HCT116 (cell line): ENCODE measurements around the gene ZNRF4. TPM values are rescaled to one million over a fixed set of nuclear protein-coding genes. Genes with fewer than 3 reads are reported as not detected.

Source experiments
- ATAC-seq: fragments of 200-7000 bp; cut with Tn5 transposase; 2 replicates; pipeline ENCODE4 v1.9.1; 2020; ENCODE audit warnings: mild to moderate bottlenecking, moderate library complexity
- BruUV-seq: library from RNA; stranded (reverse); fragments of 400-500 nt; replicated peaks from 2 replicates; lab custom pipeline; 2021; lab: Mats Ljungman, UMichigan
- CTCF ChIA-PET: fragments of 300-600 bp; sonication (Branson Sonifier 250); formaldehyde crosslinking; loops from one replicate; lab custom pipeline; 2021; ENCODE audit warnings: antibody characterized with exemption; lab: Charles Lee
- POLR2A ChIA-PET: fragments of 300-600, 350-600 bp; sonication (Branson Sonifier 250); formaldehyde crosslinking; loops from one replicate; lab custom pipeline; 2021; ENCODE audit warnings: antibody characterized with exemption; lab: Charles Lee
- RAD21 ChIA-PET, 2 experiments: fragments of 300-600 bp; sonication (Branson Sonifier 250); formaldehyde crosslinking; loops; one replicate each; lab custom pipeline; 2023; ENCODE audit warnings: low total read pairs in 2 of 2; ENCODE audit not compliant: uncharacterized antibody in 2 of 2, unreplicated experiment in 2 of 2, low non-redundant PET in 1 of 2; lab: Charles Lee
- DNase-seq: peaks from one replicate; pipeline ENCODE4 v3.0.0-alpha.2; 2010; ENCODE audit warnings: low read depth, low spot score
- H2AFZ ChIP-seq: fragments of 200-600 bp; shearing (Covaris generic), sonication (generic); 2 replicates; pipeline ENCODE4 v1.6.1; 2017; ENCODE audit warnings: low read depth, mixed run types, mixed read lengths, antibody characterized with exemption, low read length; ENCODE audit not compliant: poor library complexity, severe bottlenecking
- H3K27ac ChIP-seq: 2 replicates; pipeline ENCODE4 v1.5.1; 2012; ENCODE audit warnings: low read depth, low read length
- H3K27me3 ChIP-seq: fragments of 200-600 bp; sonication (generic); 2 replicates; pipeline ENCODE4 v1.6.1; 2016; ENCODE audit warnings: mixed run types, low read length, mixed read lengths; ENCODE audit not compliant: insufficient read depth
- H3K36me3 ChIP-seq, 2 experiments: fragments of 200-500 bp in 1 of 2; fragments of 200-600 bp in 1 of 2; sonication (Bioruptor generic) in 1 of 2; sonication (generic) in 1 of 2; 2 replicates each; pipeline versions ENCODE4 v1.5.1 to v1.6.1; 2014 to 2016; ENCODE audit warnings: low read length in 2 of 2, inconsistent platforms in 1 of 2, mixed read lengths in 1 of 2, mixed run types in 1 of 2; ENCODE audit not compliant: insufficient read depth in 2 of 2, control insufficient read depth in 1 of 2
- H3K4me1 ChIP-seq, 2 experiments: fragments of 200-600 bp in 1 of 2; sonication (generic) in 1 of 2; 2 replicates each; pipeline versions ENCODE4 v1.5.1 to v1.6.1; 2012 to 2017; ENCODE audit warnings: low read length in 2 of 2, inconsistent platforms in 1 of 2, mild to moderate bottlenecking in 1 of 2, mixed read lengths in 1 of 2, mixed run types in 1 of 2, moderate library complexity in 1 of 2; ENCODE audit not compliant: insufficient read depth in 2 of 2, control insufficient read depth in 1 of 2
- H3K4me2 ChIP-seq: fragments of 200-600 bp; sonication (generic); 2 replicates; pipeline ENCODE4 v1.6.1; 2017; ENCODE audit warnings: mixed run types, low read length, mixed read lengths
- H3K4me3 ChIP-seq, 2 experiments: fragments of 200-600 bp in 1 of 2; sonication (generic) in 1 of 2; replicated peaks in 1 of 2; 2 replicates each; pipeline ENCODE4 v1.5.1; 2011 to 2016; ENCODE audit warnings: low read length in 2 of 2, control low read depth in 1 of 2, low read depth in 1 of 2, mild to moderate bottlenecking in 1 of 2, mixed read lengths in 1 of 2, mixed run types in 1 of 2
- H3K79me2 ChIP-seq: fragments of 200-600 bp; sonication (generic); 2 replicates; pipeline ENCODE4 v1.6.1; 2017; ENCODE audit warnings: mild to moderate bottlenecking, mixed run types, low read length, moderate library complexity, mixed read lengths; ENCODE audit not compliant: insufficient read depth
- H3K9ac ChIP-seq: fragments of 200-600 bp; sonication (generic); 2 replicates; pipeline ENCODE4 v1.6.1; 2016; ENCODE audit warnings: low read length, mixed read lengths
- H3K9me2 ChIP-seq: fragments of 200-600 bp; sonication (generic), shearing (Covaris generic); 2 replicates; pipeline ENCODE4 v1.6.1; 2017; ENCODE audit warnings: mixed run types, mild to moderate bottlenecking, moderate library complexity; ENCODE audit not compliant: insufficient read depth
- H3K9me3 ChIP-seq, 2 experiments: fragments of 200-500 bp in 1 of 2; fragments of 200-600 bp in 1 of 2; sonication (Bioruptor generic) in 1 of 2; sonication (generic) in 1 of 2; 2 replicates each; pipeline ENCODE4 v1.6.1; 2014 to 2017; ENCODE audit warnings: low read length in 2 of 2, mixed read lengths in 2 of 2, inconsistent platforms in 1 of 2, low read depth in 1 of 2, mild to moderate bottlenecking in 1 of 2, mixed run types in 1 of 2, moderate library complexity in 1 of 2; ENCODE audit not compliant: control insufficient read depth in 1 of 2, insufficient read depth in 1 of 2
- H4K20me1 ChIP-seq: fragments of 200-600 bp; sonication (generic), shearing (Covaris generic); 2 replicates; pipeline ENCODE4 v1.6.1; 2017; ENCODE audit warnings: mixed run types, mild to moderate bottlenecking, moderate library complexity; ENCODE audit not compliant: insufficient read depth
- CEBPB ChIP-seq: IDR thresholded peaks from 2 replicates; pipeline ENCODE4 v1.6.1; 2012; ENCODE audit warnings: low read depth
- FOSL1 ChIP-seq: IDR thresholded peaks from 2 replicates; pipeline ENCODE4 v1.6.1; 2012; ENCODE audit warnings: low read depth
- POLR2A ChIP-seq: IDR thresholded peaks from 2 replicates; pipeline ENCODE4 v1.7.0; 2011; ENCODE audit warnings: borderline replicate concordance; ENCODE audit not compliant: insufficient read depth, insufficient read length; ENCODE audit errors: extremely low read depth
- SIN3A ChIP-seq: IDR thresholded peaks from 2 replicates; pipeline ENCODE4 v1.6.1; 2012; ENCODE audit warnings: low read depth
- SP1 ChIP-seq: IDR thresholded peaks from 2 replicates; pipeline ENCODE4 v1.6.1; 2012; ENCODE audit warnings: low read depth
- ZNF274 ChIP-seq: fragments of 200-500 bp; sonication (Bioruptor generic); IDR thresholded peaks from 2 replicates; pipeline ENCODE4 v1.6.1; 2014; ENCODE audit warnings: mild to moderate bottlenecking, low read depth, low read length, inconsistent platforms
- intact Hi-C: fragments of 100-400 bp; cut with micrococcal nuclease; formaldehyde crosslinking; loops from 2 replicates; pipeline ENCODE4 v1.10.0; 2022
- total RNA-seq: library from RNA; stranded (reverse); gene quantifications from one replicate; pipeline ENCODE4 v1.2.1, GENCODE V29; 2021; ENCODE audit not compliant: unreplicated experiment
- TF ChIP-seq, protein P1 (sequence below): IDR thresholded peaks from 2 replicates; pipeline ENCODE4 v1.6.1; 2012; ENCODE audit warnings: low read depth
- TF ChIP-seq, protein P2 (sequence below): IDR thresholded peaks from 2 replicates; pipeline ENCODE4 v1.6.1; 2012

The ZNRF4 gene
- total RNA-seq, 1 experiment from 2014 or later: not detected

DNA sequence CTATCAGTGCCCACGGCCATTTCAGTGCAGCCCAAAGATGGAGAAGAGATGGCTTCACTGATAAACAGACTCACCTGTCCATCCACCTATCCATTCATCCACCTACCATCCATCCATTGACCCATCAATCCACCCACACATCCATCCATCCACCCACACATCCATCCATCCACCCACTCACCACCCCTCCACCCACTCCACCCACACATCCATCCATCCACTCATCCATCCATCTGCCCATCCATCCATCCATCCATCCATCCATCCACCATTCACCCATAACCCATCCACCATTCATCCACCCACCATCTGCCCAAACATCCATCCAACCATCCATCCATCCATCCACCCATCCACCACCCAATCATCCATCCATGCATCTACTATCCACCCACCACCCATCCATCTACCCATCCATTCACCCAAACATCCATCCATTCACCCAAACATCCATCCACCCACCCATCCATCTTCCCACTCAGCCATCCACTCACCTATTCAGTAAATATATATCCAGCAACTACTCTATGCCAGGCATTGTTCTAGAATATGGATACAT is 31.6 kb upstream of the ZNRF4 start:
- ChIA-PET POLR2A (no interaction called here), CTCF (no interaction called here), RAD21 (no interaction called here)
- BruUV-seq: no TSS peak
- peaks cover 10% of the 10 kb centered on the region; the same call in 1 of the 2 replicates for H3K27me3 ChIP-seq
- H3K4me2 ChIP-seq: no peak overlapping the region
- H3K9me3 ChIP-seq: no peaks in the 10 kb centered on the region
- no peaks in the 10 kb centered on the region for H3K36me3 ChIP-seq
- no peaks in the 10 kb centered on the region for H3K9me2 ChIP-seq
- no peak for DNase-seq
- no peak overlapping the region for H3K9ac ChIP-seq
- no peak overlapping the region for H3K27ac ChIP-seq
- intact Hi-C loops: no loop called here
- no peaks in the 10 kb centered on the region for H3K4me1 ChIP-seq
- no peaks in the 10 kb centered on the region for H3K79me2 ChIP-seq
- TF ChIP-seq, protein P1, sequence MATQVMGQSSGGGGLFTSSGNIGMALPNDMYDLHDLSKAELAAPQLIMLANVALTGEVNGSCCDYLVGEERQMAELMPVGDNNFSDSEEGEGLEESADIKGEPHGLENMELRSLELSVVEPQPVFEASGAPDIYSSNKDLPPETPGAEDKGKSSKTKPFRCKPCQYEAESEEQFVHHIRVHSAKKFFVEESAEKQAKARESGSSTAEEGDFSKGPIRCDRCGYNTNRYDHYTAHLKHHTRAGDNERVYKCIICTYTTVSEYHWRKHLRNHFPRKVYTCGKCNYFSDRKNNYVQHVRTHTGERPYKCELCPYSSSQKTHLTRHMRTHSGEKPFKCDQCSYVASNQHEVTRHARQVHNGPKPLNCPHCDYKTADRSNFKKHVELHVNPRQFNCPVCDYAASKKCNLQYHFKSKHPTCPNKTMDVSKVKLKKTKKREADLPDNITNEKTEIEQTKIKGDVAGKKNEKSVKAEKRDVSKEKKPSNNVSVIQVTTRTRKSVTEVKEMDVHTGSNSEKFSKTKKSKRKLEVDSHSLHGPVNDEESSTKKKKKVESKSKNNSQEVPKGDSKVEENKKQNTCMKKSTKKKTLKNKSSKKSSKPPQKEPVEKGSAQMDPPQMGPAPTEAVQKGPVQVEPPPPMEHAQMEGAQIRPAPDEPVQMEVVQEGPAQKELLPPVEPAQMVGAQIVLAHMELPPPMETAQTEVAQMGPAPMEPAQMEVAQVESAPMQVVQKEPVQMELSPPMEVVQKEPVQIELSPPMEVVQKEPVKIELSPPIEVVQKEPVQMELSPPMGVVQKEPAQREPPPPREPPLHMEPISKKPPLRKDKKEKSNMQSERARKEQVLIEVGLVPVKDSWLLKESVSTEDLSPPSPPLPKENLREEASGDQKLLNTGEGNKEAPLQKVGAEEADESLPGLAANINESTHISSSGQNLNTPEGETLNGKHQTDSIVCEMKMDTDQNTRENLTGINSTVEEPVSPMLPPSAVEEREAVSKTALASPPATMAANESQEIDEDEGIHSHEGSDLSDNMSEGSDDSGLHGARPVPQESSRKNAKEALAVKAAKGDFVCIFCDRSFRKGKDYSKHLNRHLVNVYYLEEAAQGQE: no peak
- no peak for TF ChIP-seq POLR2A
- no peak for TF ChIP-seq SIN3A
- no peak for TF ChIP-seq SP1
- no peak for TF ChIP-seq ZNF274
- no peak for TF ChIP-seq FOSL1
- no peak for TF ChIP-seq CEBPB
- TF ChIP-seq, protein P2, sequence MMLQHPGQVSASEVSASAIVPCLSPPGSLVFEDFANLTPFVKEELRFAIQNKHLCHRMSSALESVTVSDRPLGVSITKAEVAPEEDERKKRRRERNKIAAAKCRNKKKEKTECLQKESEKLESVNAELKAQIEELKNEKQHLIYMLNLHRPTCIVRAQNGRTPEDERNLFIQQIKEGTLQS: no peak
- H3K4me3 ChIP-seq: no peak overlapping the region
- ATAC-seq: no peak
- H2AFZ ChIP-seq: no peak overlapping the region
- no peaks in the 10 kb centered on the region for H4K20me1 ChIP-seq
